ENCODE results near the gene AEBP2.

GRCh38 chr12:19465711-19466110, 26.4 kb downstream of the AEBP2 start:
- TF ChIP-seq CTCF (conservative IDR thresholded peaks at IDR 0.05) = no peak
- no peak for TF ChIP-seq ZFX (IDR thresholded peaks at IDR 0.05)
